ENCODE results near the gene SNAP47.

The SNAP47 gene

DNA sequence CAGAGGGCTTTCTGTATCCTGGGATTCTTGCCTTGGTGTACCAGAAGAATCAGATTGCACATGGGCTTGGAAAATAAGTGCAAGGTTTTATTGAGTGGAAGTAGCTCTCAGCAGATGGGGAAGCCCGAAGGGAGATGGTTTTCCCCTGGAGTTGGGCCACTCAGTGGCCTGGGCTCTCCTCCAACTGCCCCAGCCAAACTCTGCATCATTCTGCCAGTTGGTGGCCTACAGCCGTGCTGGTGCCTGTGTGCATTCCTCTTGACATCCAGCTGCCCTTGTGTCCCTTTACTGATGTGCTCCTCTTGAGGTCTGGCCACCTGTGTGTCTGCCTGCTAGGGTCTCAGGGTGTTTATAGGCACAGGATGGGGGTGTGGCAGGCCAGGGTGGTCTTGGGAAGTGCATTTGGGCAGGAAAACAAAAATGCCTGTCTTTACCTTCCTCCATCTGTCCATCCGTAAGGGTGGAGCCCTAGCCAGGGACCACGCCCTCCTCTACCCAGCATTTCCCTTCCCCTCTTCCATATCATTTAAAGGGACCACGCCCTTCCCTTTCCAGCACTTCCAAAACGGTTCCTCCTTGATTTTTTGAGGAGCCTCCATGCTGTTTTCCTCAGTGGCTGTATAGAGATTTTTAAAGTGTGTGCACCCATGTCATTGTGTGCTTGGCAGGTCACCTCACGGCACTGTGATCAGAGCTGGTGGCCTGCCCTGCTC is 18.9 kb downstream of the SNAP47 start:
- no peak for DNase-seq

DNA sequence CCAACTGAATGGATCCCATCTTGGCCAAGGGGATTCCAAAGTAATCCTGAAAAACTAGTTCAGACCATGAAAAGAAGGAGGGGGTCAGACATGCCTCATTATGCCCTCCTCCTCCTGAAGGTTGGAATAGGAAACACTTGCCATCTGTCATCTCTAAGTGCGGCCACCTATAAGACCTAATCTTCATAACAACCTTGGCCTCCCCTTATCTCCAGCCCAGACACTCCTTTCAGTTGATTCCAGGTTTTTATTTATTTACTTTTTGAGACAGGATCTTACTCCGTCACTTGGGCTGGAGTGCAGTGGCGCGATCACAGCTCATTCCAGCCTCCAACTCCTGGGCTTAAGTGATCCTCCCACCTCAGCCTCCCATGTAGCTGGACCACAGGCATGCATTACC is 19.7 kb downstream of the SNAP47 start:
- no peak for DNase-seq

DNA sequence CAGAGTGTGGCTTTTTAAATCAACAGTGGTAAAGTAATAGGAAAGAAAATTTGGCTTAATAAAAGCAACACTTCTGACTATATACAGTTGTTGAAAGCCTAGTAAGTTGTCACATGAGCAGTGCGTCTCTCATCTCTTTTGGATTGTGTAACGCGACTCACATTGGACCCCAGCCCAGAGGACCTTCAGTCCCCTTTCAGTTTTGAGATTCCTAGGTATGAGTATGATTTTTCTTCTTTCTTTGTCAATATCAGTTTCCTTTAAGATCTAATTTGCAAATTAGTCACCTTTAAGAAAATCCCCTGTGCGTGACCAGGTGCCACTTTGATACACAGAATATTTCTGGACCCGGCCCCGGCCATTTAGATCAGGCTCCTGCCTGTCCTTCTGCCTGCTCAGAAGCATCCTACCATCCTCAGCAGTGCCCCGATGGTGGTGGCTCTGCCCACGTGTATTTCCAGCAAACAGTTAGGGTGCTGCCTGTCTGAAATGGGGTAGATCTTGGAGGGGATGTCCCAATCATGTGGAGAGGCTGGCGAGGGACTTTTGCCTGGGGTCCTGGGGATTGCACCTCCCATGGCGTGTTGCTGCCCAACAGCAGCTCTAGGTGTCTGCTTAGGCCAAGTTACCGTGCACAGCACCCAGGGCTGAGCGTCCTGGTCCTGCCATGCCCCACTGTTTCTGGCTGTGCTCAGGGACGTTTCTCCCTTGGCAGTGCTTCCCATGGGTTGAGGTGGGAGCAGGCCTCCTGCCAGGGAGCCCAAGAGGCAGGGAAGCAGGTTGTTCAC is 21.1 kb downstream of the SNAP47 start:
- no peak for DNase-seq

DNA sequence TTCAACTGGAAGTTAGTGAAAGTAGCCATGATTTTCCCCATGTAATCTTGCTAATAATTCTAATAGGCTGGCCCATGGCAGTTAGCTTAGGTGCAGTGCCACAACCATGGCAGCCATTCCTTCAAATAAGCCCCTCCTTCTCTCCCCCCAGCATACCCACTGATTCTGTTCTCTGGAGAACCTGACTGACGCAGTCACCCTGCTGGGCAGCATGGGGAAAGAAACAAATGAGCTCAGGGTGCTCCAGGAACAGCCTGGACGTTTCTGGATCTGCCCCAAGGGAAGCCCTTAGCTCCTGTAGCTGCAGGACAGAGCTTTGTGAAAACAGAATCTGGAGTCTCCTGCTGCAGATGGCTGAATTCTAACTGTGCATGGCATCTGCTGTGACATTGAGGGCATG is 22.5 kb downstream of the SNAP47 start:
- DNase-seq, result no peak

DNA sequence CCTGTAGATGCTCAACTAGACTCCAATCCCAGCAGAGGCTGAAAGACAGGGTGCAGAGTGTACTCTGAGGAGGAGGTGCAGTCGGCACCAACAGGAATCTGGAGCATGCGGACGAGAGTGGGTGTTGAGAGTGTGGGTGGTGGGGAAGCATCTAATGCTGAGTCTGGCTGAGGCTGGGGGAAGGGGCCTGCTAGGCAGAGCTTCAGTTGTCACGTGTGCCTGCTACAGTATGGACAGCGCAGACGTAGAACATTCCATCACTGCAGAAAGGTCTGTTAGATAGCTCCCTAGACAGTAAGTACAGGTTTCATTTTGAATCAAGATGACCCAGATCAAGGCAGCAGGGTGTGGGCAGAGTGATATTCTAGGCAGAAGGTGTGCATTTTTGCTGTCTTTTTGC is 23.1 kb downstream of the SNAP47 start:
- DNase-seq, result no peak

DNA sequence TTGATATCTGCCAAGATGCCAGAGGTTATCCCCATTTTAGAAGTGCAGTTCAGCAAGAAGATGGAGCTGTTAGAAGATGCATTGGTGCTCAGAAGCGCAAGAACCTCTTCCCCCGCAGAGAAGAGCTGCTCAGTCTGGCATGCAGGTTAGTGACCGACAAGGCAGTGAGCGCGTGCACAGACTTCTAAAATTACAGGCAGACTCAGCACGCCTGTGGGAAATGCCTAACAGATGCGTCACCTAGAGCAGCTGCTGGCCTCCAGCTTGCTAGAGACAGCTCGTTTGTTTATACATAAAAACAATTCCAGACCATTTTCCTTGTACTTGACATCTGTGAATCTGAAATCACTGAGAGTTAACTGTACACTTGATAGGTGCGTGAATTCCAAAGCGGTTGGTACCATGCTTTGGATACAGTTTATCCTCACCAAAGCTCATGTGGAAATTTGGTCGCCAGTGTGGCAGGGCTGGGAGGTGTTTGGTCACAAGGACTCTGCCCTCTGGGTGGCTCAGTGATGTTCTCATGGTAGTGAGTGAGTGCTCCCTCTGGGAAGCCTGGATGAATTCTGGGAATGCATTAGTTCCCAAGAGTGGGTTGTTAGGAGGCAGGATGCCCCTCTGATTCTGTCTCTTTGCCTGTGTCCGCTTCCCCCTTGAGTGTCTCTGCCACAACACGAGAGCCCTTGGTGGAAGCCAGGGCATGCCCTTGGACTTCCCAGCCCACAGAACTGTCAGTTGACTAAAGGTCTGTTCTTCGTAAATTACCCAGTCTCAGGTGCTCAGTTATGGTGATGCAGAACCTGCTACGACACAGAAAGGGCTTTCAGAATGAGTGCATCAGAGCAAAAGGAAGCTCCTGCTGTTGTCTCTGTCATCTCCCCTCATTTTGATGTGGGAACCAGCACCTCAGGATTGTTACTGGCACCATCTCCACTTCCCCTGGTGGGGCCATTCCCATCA is 24.4 kb downstream of the SNAP47 start:
- no peak for DNase-seq

DNA sequence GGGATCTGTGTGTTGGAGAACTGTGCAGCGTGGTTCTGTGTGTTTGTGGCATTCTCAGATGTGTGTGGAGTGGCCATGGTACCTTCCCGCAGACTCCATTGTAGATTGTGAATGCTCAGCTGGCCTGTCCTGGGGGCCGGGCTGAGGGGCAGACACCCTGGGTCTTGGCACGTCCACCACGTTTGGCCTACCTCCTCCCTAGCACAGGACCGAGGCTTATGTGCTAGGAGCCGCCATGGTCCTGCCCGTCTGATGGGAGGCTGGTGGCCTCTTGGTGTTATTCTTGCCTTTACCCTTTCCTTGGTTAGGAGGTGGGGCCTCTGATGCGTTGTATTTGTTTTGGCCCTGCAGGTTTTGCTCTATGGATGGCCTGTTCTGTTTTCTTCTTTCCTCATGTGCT is 25.1 kb downstream of the SNAP47 start:
- no peak for DNase-seq

DNA sequence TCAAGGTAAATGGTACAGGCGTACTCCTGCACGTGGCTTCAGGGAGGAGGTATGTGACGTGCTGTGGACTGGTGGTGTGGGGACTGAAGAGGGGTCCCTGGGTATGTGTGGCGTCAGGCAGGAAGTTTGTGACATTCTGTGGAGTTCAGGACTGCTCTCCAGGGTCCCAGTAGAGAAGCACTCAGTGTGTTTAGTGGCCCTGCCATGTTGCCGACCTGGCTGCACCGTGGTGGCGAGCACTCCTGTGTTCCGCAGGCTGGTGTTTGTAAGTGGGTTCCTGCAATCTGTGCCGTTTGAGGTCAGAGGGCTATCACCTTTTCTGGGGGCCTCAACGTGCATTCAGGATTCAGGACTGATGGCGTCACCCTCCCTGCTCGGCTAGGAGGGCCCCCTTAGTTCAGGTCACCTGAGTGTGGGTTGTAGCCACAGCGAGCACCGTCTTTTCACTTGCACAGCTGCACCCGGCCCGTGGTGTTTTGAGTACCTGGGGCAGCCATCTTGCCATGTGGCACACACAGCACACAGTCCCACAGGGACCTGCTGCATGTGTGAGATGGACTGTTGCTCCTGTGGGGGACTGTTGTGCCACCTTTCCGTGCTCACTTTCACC is 26.5 kb downstream of the SNAP47 start:
- DNase-seq, result no peak

DNA sequence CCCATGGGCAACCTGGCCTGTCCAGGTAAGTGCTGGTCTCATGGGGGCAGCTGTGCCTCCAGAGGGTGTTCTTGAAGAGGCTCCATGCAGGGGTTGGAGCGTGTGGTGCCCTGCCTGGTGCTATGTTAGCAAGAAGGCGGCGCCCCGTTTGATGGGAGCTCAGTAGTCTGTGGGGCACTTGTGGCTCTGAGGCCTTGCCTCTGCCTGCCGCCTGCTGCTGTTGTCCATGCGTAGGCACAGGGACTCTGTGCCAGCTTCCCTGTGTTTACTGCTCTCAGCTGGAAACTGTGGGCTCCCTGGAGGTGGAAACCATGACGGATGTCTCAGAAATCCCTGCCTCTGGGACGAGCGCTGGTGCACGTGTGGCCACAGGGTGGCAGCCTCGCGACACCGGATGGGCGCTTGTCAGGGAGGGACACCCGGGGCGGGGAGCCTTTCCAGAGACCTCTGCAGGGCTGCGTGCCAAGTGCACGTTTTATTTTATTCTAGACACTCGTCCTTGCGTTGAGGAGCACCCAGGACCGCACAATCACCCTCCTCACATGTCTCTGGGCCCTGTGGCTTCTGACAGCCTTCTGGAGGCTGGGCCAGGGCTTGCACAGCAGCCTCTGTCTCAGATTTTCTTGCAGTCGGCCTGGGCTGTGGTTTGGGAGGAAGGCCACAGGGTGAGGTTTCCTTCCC is 27.1 kb downstream of the SNAP47 start:
- peak; percentile 32 to 36 for DNase-seq

DNA sequence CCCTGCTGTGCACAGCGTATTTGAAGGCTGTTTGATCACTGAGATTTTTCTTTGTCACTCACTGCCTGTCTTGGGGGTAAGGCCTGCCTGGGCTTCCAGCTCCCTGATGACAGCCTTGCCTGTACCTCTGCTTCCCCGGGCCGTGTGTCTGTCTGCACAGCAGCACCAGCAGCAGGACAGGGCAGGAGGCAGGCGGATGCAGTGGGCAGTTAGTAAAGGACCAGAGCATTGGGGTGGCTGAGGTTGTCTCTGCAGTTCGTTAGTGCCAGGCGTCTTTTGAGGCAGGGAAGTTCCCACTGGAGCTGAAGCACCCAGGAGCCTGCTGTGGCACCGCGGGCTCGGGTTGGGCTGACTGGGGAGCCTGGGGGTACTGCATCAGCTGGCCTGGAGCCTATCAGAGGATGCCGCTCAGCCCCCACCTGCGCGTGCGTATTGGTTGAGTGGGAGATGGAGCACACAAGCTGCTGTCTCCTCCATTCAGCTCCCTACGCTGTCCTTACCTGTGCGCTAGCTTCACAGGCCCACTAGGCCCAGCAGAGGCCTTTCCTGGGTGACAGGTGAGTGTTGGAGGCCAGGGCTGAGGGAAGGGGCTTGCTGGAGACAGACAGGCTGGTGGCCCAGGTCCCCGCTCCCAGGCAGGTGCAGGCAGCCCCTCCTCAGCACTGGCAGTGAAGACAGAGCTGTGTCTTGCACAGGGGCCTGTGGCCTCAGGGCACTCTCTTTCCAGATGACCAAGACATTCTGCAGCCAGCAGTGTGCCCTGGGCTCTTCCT is 28.2 kb downstream of the SNAP47 start:
- no peak for DNase-seq

DNA sequence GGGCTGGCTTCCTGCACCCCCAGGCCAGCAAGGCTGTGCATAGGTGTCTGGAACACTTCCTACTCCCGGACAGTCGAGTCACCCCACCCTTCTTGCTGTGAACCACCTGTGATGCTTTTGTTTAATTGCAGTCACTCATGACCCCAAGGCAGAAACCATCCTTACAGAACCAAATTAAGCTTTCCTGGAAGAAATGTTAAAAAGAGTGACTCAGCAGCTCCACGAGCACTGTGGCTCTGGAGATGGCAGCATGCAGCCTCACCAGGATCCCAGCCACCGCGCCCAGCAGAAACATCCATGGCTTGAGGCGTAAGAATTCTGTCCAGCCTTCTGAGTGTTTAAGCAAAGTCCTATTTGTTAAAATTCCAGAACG is 28.8 kb downstream of the SNAP47 start:
- no peak for DNase-seq

DNA sequence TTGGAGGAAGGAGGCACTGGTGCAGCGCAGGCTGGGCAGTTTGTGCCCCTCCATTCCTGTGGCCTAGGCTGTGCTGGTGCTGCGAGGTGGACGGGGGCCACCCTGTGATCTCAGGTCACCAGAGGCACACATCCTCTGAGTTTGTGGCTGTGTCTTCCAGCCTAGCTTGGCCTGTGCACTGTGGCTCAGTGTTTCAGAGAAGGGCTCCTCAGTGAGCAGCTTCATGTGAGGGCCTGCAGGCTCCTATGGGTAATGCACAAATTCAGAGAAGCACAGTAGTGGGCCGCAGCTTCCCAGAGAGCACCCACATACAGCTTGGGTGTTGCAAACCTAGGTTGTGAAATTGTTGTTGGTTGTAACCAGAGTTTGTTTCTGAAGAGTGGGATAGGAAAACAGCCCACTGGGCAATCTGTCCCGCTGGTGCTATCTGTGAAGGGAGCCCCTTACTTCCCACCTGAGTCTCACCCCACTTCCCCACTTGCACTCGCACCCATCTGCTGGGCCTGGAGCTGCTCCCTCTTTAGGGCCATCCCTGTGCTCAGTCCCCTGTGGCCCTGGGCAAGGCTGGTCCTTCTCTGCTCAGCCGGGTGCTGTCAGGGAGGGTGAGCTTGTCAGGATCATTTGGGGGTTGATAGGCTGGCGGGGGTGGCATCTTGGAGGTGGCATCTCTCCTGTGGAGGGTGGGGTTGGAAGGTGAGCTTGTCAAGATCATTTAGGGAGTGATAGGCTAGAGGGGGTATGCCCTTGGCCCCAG is 30.2 kb downstream of the SNAP47 start:
- no peak for DNase-seq

DNA sequence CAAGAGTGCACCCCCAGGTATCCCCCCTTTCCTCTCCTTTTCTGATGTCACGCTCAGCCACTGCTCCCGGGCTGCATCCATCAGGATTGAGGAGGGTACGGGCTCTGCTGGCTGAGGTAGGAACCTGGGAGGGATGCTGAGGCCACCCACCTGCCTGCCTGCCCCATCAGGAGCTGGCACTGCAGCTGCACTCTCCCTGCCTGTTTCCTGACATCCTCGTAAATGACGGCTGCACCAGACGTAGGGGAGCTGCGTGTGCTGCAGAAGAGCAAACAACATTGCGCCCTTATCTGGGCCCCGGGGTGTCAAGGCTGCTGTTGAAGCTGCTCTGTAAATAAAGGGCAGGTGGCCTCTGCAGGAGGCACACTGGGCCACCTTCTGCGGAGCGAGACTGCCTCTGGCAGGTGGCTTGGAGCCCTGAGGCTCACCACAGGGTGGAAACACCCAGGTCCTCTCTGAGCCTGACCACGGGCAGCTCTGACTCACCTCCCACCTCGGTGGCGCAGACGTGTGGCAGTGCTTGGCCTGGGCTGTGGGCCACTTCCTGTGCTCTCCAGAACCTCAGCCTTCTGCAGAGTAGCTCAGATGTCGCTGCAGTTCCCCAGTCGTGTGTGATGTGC is 30.9 kb downstream of the SNAP47 start:
- DNase-seq, result peak in 1 of 2 experiments; percentile 8

DNA sequence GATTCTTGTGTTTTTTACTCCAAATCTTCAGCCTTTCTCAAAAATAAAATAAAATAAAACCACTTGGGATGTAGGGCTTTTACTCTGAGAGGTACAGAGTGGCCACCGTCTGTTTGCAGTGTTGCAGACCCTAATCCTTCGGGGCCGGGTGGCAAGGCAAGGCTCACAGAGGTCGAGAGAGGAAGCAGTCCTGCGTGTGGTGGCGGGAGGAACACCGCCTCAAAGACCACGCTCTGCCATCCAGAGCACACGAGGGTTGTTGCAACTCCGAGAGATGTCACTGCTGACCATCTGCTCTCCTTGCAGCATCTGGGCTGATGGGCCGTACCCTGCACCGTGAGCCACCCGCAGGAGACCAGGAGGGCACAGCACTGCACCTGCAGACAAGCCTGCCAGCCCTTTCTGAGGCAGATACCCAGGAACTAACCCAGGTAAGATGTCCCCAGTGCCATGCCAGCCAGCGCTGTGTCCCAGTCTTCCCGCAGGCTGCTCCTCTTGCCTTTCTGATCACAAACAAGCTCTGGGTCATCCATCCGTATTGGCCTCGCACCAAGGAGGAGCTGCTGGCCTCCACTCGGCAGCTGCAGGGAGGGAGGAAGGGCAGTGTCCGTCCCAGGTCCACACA is 31.5 kb downstream of the SNAP47 start:
- DNase-seq, result no peak

DNA sequence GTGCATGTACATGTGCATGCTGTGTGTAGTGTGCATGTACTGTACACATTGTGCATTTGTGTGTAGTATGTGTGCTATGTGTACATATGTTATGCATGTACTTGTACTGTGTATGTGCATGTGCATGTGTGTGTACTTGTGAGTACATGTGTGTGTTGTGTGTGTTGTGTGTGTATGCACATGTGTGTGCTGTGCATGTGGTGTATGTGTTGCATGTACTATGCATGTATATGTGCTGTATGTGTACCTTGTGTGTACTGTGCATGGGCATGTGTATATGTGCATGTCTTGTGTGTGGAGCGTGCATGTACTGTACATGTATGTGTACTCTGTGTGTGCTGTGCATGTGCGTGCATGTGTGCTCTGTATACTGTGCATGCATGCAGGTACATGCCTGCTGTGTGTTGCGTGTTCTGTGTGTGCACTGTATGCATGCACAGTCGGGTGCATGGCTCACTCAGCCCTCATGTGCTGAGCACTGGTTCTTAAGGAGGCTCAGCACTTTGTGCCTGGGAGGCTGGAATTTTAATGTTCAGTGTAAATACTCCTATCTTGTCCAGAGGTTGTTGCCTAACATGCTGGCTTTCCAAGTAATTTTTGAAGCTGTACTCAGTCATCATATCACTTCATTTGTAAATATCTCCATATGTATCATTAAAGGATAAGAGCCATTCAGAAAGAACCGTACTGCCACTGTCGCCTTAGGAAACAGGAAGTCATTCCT is 32.3 kb downstream of the SNAP47 start:
- no peak for DNase-seq

DNA sequence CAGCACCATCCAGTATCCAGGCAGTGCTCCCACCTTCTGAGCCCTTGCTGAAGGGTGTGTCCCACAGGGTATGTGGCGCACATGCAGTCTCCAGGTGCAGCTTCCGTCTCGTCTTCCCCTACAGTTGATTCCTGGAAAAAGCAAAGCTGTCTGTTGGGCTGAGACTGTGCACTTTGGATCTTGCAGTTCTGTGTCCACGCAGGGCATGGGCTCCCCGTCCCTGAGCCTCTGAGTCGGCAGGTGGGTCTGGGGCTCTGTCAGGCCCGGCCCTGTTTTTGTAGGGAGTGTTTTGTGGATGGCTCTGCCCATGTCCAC is 32.8 kb downstream of the SNAP47 start:
- no peak for DNase-seq

DNA sequence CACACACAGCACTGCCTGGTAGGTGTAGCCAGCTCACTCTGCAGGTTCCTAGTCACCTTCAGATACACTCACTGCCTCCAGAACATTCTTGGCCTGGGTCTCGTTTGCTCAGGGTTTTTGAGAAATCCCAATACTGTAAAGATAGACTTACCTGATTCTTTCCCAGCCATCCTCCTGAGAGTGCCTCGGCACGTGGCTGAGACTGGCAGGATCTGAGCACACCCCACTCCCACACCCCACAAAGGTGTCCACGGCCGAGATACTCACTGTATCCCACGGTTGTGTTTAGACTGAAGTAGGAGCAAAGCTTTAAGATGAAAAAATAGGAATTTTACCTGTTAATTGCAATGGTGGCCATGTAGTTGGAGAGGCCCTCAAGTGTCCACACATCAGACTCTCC is 33.4 kb downstream of the SNAP47 start:
- DNase-seq, result no peak

DNA sequence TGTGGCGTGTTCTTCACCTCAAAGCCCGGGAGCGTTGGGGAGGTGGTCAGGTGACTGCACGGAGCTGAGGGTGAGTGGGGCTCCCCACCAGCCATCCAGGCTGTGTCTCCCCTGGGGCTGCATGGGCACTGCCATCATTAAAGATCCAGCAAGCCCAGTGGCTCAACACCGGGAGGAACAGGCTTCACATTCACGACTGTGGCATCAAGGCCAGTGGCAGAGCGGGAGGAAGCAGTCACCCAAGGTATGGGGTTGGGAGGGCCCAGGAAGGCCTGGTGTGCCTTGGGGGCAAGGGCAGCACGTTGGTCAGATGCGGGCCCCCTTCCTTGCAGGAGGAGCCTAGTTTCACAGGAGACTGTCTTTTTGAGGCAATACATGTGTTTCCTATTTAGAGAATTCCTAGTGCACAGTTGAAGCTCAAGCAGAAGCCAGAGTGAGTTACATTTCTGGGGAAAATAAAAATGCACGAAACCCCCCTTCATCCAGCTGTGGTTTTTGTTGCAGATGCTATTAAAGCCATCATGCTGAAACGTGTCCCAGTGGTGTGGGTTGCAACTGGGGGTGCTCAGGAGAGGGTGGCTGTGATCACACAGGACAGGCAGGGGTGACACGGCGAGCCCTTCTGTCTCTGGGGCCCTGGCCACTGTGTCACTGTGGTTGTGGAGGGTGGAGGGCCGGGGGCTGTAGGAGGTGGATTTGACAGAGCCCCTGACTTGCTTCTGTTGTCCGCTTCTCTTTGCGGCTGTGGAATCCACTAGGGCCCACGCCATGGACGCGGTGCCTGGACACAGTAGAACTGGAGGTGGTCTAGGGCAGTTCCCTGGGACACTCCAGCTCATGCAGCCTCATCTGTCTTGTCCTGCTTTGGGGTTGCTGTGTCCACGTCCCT is 34.1 kb downstream of the SNAP47 start:
- DNase-seq, result no peak
